H1 (cell line): ENCODE measurements around the gene CPXCR1. TPM values are rescaled to one million over a fixed set of nuclear protein-coding genes. Genes with fewer than 3 reads are reported as not detected.

Source experiments
- BACH1 ChIP-seq: IDR thresholded peaks from 2 replicates; pipeline ENCODE4 v1.6.1; 2012; ENCODE audit warnings: low read length, improper control_type of control experiment
- NANOG ChIP-seq: IDR thresholded peaks from 2 replicates; pipeline ENCODE4 v1.6.1; 2011; ENCODE audit warnings: low read length, low read depth, mild to moderate bottlenecking, inconsistent platforms; ENCODE audit not compliant: insufficient read depth, poor library complexity, severe bottlenecking
- SIN3A ChIP-seq, 2 experiments: IDR thresholded peaks in 1 of 2; conservative IDR thresholded peaks in 1 of 2; 2 replicates each; pipeline ENCODE4 v1.6.1; 2011 to 2012; ENCODE audit warnings: low read length in 2 of 2, improper control_type of control experiment in 1 of 2, low read depth in 1 of 2, mild to moderate bottlenecking in 1 of 2
- SIRT6 ChIP-seq: IDR thresholded peaks from one replicate; pipeline ENCODE4 v1.7.1; 2012; ENCODE audit warnings: low read length, inconsistent platforms
- polyA plus RNA-seq, 7 experiments: library from polyadenylated mRNA; depleted of rRNA in 3 of 7; stranded (reverse) in 5 of 7; unstranded in 2 of 7; fragments of >200 nt in 5 of 7; fragments of 200-250 nt in 2 of 7; gene quantifications; 1 replicate in 5 of 7; 2 replicates in 1 of 7; 4 replicates in 1 of 7; pipeline versions ENCODE4 v1.2.1 to v1.2.3, GENCODE V29; 2011 to 2013; ENCODE audit warnings: missing spikeins in 2 of 7, mixed read lengths in 2 of 7
- total RNA-seq: library from RNA; stranded (reverse); fragmentation: NEBNext Ultra II Directional; extraction: Animal tissue kit (Norgen Biotek cat#: 25700); gene quantifications from 2 replicates; pipeline ENCODE4 v1.2.1, GENCODE V29; 2021

Gene CPXCR1
- total and polyA plus RNA-seq, 2 of the 8 experiments (the other 6 are each of a cell fraction or from before 2014, with no cell fraction given): not detected

DNA sequence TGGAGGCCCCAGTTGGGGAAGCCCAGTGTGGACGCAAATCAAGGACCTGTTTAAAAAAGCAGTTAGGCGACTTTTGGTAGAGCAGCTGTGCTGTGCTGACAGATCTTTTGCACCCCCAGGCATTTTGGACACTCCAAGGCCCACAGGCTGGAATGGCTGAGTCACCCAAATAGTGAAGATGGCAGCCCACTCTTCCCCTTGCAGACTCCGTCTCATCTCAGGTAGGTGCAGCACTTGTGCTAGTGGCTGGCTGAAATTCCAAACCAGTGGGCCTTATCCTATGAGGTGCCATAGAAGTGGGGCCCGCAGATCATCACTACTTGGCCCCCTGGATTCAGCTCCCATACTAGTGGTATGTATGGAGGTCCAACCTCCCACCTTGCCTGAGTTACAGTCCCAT is 42.8 kb downstream of the CPXCR1 start (continued):
- TF ChIP-seq SIN3A (conservative IDR thresholded peaks at IDR 0.05 in 1 of 2, IDR thresholded peaks at IDR 0.05 in 1 of 2; ENCODE audit: low read depth in 1 of 2, low read length in 2 of 2) (no peak), SIRT6 (no peak), NANOG (no peak), BACH1 (no peak)
